MM.1S (cell line): ENCODE results near the gene LONRF3.

Source experiments
- DNase-seq: peaks from one replicate; pipeline ENCODE4 v3.0.0-alpha.2; 2015
- H2AFZ ChIP-seq: fragments of 300-600 bp; sonication (generic); 2 replicates; pipeline ENCODE4 v1.6.0; 2016; ENCODE audit warnings: antibody characterized with exemption, low read length
- H3F3A ChIP-seq: fragments of 300-600 bp; sonication (generic); 2 replicates; pipeline ENCODE4 v1.6.1; 2016; ENCODE audit warnings: mild to moderate bottlenecking, antibody characterized with exemption, low read length, moderate library complexity, mixed read lengths; ENCODE audit not compliant: insufficient read depth
- H3K27ac ChIP-seq: fragments of 300-600 bp; sonication (generic); 2 replicates; pipeline ENCODE4 v1.5.1; 2016; ENCODE audit warnings: mild to moderate bottlenecking, low read length
- H3K27me3 ChIP-seq: fragments of 300-600 bp; sonication (generic); replicated peaks from 2 replicates; pipeline ENCODE4 v1.6.0; 2016; ENCODE audit warnings: low read length; ENCODE audit not compliant: insufficient read depth
- H3K36me3 ChIP-seq: fragments of 300-600 bp; sonication (generic); replicated peaks from 2 replicates; pipeline ENCODE4 v1.6.1; 2016; ENCODE audit warnings: mild to moderate bottlenecking, low read length, mixed read lengths; ENCODE audit not compliant: insufficient read depth
- H3K4me1 ChIP-seq: fragments of 300-600 bp; sonication (generic); 2 replicates; pipeline ENCODE4 v1.6.1; 2016; ENCODE audit warnings: low read length, mixed read lengths
- H3K4me2 ChIP-seq: fragments of 300-600 bp; sonication (generic); 2 replicates; pipeline ENCODE4 v1.6.0; 2016; ENCODE audit warnings: low read depth, low read length
- H3K4me3 ChIP-seq: fragments of 300-600 bp; sonication (generic); 2 replicates; pipeline ENCODE4 v1.5.1; 2016; ENCODE audit warnings: low read length, mixed read lengths
- H3K79me2 ChIP-seq: fragments of 300-600 bp; sonication (generic); 2 replicates; pipeline ENCODE4 v1.6.1; 2016; ENCODE audit warnings: mixed run types, low read length, mixed read lengths
- H3K9ac ChIP-seq: fragments of 300-600 bp; sonication (generic); 2 replicates; pipeline ENCODE4 v1.6.1; 2016; ENCODE audit warnings: low read length, mixed read lengths
- H3K9me2 ChIP-seq: fragments of 300-600 bp; sonication (generic); replicated peaks from 2 replicates; pipeline ENCODE4 v1.6.1; 2016; ENCODE audit warnings: mild to moderate bottlenecking, low read length, mixed read lengths; ENCODE audit not compliant: insufficient read depth
- H3K9me3 ChIP-seq: fragments of 300-600 bp; sonication (generic); replicated peaks from 2 replicates; pipeline ENCODE4 v1.6.1; 2016; ENCODE audit warnings: mild to moderate bottlenecking, low read length, mixed read lengths; ENCODE audit not compliant: insufficient read depth
- H4K20me1 ChIP-seq: fragments of 300-600 bp; sonication (generic); 2 replicates; pipeline ENCODE4 v1.6.1; 2016; ENCODE audit warnings: mild to moderate bottlenecking, low read length, moderate library complexity, mixed read lengths; ENCODE audit not compliant: insufficient read depth
- CTCF ChIP-seq: fragments of 300-600 bp; sonication (generic); IDR thresholded peaks from 2 replicates; pipeline ENCODE4 v1.5.1; 2016; ENCODE audit warnings: antibody characterized with exemption, low read length, mixed read lengths
- EZH2 ChIP-seq: fragments of 300-600 bp; sonication (generic); optimal IDR thresholded peaks from 2 replicates; pipeline ENCODE3; 2017; ENCODE audit warnings: low read depth, mild to moderate bottlenecking, antibody characterized with exemption, low read length, mixed read lengths
- EZH2phosphoT487 ChIP-seq: fragments of 300-600 bp; sonication (generic); IDR thresholded peaks from 2 replicates; pipeline ENCODE4 v1.6.1; 2018; ENCODE audit warnings: antibody characterized with exemption, low read length

The LONRF3 gene

GRCh38 chrX:119030990-119031389 is 56.6 kb downstream of the LONRF3 start:
- H3K9me3 ChIP-seq = no peaks in the 10 kb centered on the region

GRCh38 chrX:119036107-119037029 is 62.0 kb downstream of the LONRF3 start:
- no peaks in the 10 kb centered on the region for H3K9me2 ChIP-seq
- no peaks in the 10 kb centered on the region for H3K36me3 ChIP-seq
- no peaks in the 10 kb centered on the region for H3K79me2 ChIP-seq
- H2AFZ ChIP-seq = no peak overlapping the region
- no peaks in the 10 kb centered on the region for H3K27me3 ChIP-seq
- DNase-seq = no peak
- H3K4me3 ChIP-seq = no peak overlapping the region
- no peaks in the 10 kb centered on the region for H4K20me1 ChIP-seq
- H3K27ac ChIP-seq = no peak overlapping the region
- TF ChIP-seq CTCF (no peak), EZH2 (no peak), EZH2phosphoT487 (no peak)
- no peak overlapping the region for H3K9ac ChIP-seq
- H3K9me3 ChIP-seq = no peaks in the 10 kb centered on the region
- no peak overlapping the region for H3K4me2 ChIP-seq
- H3F3A ChIP-seq = no peaks in the 10 kb centered on the region
- no peaks in the 10 kb centered on the region for H3K4me1 ChIP-seq

More at GRCh38 chrX:119030990-119031389, 56.6 kb downstream of the LONRF3 start:
- DNase-seq = no peak
- no peaks in the 10 kb centered on the region for H3K9me2 ChIP-seq
- H3F3A ChIP-seq = no peaks in the 10 kb centered on the region
- H3K36me3 ChIP-seq = no peaks in the 10 kb centered on the region
- no peak overlapping the region for H3K4me2 ChIP-seq
- TF ChIP-seq CTCF = no peak
- no peak for TF ChIP-seq EZH2phosphoT487
- TF ChIP-seq EZH2 = no peak
- no peaks in the 10 kb centered on the region for H3K27me3 ChIP-seq
- no peak overlapping the region for H3K9ac ChIP-seq
- H3K4me3 ChIP-seq = no peak overlapping the region
- H4K20me1 ChIP-seq = no peaks in the 10 kb centered on the region
- H3K79me2 ChIP-seq = no peaks in the 10 kb centered on the region
- no peak overlapping the region for H2AFZ ChIP-seq
- no peak overlapping the region for H3K27ac ChIP-seq
- H3K4me1 ChIP-seq = no peaks in the 10 kb centered on the region

GRCh38 chrX:119040432-119040831 is 66.0 kb downstream of the LONRF3 start:
- H3K9ac ChIP-seq = no peak overlapping the region

More at GRCh38 chrX:119040432-119040831, 66.0 kb downstream of the LONRF3 start:
- no peaks in the 10 kb centered on the region for H4K20me1 ChIP-seq
- no peaks in the 10 kb centered on the region for H3K27me3 ChIP-seq
- H3K27ac ChIP-seq = no peak overlapping the region
- no peak overlapping the region for H2AFZ ChIP-seq
- H3K9me2 ChIP-seq = no peaks in the 10 kb centered on the region
- no peaks in the 10 kb centered on the region for H3F3A ChIP-seq
- H3K9me3 ChIP-seq = no peaks in the 10 kb centered on the region
- DNase-seq = no peak
- no peaks in the 10 kb centered on the region for H3K79me2 ChIP-seq
- no peaks in the 10 kb centered on the region for H3K36me3 ChIP-seq
- no peaks in the 10 kb centered on the region for H3K4me1 ChIP-seq
- no peak overlapping the region for H3K4me2 ChIP-seq
- H3K4me3 ChIP-seq = no peak overlapping the region
- TF ChIP-seq EZH2 (no peak), CTCF (no peak), EZH2phosphoT487 (no peak)
